GM19467 (cell line): Measurements from ENCODE around the gene MTMR3.

Experiments
- ATAC-seq: cut with Tn5 transposase; IDR thresholded peaks from one replicate; pipeline ENCODE4 v1.9.1; 2021; ENCODE audit warnings: mild to moderate bottlenecking, moderate library complexity; ENCODE audit not compliant: unreplicated experiment

MTMR3 gene

DNA sequence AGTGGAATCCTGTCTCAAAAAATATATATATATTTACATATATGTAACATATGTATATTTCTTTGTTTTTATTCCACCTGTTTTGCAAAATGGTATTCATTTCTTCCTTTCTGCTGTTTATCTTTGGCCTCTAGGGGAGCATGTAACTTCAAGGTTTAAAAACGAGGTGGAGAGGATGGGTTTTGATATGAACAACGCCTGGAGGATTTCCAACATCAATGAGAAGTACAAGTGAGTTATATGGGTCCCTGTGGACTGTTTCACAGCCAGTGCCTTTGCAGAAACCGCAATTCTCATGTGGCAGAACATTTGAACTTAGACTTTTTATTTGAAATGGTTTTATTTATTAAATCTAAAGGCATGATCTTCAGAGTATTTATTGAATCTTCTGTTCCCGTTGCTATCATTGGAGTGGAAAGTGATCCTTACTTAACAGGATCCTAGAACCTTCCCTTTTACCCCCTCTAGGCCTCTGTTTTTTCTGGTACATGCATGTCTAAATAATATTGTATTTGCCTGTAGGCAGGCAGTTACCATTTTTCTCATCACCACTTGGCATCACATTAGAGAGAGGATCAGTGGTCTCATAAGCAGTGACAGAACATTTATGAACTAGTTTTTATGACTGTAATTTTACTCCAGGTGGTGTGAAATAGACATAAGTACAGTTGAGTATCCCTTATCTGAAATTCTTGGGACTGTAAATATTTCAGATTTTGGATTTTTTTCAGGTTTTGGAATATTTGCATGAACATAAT is 115.8 kb downstream of the MTMR3 start:
- ATAC-seq: no peak

DNA sequence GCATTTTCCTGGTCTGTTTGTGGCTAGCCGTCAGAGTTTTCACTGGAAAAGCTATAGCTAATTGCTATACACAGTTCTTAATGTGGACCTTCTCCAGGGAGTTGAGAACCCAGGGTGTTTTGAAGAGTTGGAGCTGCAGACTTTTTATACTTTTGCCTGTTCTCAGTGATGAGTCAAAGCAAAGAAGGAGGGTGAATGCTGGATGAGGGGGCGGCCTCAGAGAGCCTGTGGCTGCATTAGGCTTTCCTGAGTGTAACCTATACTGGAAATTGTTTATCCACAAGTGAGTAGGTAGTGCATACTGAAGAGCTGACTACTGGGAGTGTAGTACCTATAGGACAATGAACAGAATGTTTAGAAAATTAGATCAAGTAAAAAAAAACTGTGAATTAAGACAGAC is 117.6 kb downstream of the MTMR3 start:
- no peak for ATAC-seq

DNA sequence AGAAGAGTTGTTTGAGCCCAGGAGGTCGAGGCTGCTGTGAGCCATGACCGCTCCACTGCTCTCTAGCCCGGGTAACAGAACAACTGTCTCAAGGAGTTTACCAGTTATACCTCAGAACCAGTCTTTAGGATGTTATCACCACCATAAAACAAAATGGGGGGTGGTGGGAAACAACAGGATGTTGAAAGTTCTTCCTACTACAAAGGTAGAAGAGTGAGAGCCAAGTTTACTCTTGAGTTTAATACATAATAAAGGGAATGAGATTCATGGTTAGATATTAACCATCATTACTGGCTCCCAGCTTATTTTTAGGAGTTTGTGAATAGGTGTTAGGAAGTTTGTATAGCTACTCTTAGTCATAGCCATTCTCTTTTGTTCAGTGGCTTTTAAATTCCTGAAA is 118.5 kb downstream of the MTMR3 start:
- ATAC-seq: no peak

DNA sequence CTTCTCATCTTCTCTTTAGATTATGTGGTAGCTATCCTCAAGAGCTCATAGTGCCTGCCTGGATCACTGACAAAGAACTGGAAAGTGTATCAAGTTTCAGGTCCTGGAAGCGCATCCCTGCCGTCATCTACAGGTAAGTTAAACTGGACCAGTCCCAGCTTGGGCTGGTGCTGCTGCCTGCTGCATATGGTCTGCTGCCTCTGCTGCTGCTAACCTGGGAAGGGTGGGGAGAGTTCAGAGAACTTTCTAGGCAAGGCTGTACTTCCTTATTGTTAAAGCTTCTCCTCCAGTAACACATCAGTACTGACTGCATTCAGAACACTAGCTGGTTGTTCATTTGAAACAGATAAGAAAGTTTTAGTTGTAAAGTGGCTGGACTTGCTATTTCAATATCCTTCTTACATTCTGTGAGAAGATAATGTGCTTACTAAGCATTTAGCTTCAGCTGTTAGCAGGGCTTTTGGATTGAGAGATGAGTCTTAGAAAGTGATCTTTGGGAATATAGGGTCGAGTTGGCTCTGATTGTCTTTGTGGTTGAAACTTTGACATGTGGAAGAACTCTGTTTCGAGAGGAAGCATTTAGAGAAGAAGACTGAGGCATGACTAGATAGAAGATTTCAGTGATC is 120.0 kb downstream of the MTMR3 start:
- ATAC-seq: no peak

DNA sequence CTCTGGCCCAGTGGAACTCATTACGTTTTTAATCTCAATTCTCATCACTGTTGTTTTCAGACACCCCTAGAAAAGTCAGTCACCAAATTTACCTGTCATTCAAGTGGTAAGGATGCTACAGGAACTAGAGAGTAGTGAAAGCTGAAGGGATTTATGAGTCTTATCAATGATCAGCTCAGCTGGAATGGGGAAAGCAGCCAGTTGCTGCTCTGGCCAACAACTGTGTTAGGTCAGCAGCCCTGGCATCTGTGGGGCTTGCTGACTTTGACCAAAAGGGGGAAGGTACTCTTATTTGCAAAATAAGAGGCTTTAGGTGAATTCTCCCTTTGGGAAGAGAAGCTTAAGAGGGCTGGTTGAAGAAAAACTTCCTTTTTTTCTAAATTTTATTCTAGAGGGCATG is 121.1 kb downstream of the MTMR3 start:
- ATAC-seq: no peak

DNA sequence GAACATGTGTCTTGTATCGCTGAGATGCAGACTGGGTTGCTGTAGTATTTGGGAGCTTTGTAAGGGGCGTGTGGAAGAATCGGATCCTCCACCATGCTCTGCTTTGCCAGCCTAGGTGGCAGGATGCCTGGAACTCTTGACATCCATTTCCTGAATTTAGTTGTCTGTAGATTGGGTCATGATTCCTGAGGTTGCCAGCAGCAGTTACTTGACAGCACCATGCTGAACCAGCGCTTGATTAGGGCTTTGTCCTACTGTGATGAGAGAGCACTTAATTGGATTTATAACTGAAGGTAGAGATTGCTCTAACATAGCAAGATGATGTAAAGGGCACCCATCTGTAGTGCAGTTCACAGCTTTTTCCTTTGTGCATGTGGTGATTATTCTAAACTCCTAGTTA is 121.7 kb downstream of the MTMR3 start:
- ATAC-seq: no peak

DNA sequence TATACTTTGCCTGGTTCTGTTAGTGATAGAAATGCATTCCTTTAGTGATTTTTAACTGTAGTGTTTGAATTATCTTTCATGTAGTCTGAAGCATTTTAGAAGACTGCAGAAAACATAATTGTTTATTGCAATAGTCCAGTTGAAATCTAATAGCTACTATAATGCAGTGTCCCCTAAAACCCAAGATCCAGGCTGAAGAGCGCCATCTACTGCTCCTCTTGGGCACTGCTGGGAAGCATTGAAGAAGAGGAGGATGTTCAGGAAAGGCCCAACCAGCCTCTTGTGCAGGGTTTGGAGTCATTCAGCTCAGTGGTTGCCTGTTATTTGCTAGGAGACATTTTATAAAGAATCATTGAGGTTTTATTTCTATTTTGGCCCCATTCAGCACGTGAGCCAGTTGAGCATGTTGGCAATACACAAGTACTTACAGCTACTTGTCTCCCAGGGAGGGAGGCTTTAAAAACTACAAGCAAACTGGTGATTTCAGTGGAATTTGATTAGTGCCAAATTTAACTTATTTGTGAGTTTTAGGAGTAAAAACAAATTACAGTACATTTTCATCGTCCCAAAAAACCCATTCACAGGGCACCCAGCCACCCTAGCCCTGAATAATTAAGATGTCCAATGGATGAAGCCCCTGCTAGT is 122.4 kb downstream of the MTMR3 start:
- no peak for ATAC-seq

DNA sequence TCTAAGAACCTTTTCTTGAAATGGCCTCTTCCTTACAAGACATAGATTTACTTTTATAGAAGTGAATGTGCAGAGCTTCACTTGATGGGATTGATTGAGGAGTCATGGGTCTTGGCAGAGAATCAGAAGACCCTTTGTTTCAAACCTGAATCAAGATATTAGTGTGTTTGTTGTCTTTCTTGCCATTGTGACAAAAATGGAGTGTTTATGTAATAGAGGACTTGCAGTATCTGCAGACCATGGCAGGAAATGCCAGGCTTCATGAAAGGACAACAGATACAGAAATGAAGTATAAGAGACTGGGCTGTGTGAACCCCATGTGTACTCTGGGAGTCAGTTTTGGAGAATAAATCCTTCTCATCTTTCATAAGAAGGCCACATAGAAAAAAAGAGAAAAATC is 124.4 kb downstream of the MTMR3 start:
- ATAC-seq: no peak

DNA sequence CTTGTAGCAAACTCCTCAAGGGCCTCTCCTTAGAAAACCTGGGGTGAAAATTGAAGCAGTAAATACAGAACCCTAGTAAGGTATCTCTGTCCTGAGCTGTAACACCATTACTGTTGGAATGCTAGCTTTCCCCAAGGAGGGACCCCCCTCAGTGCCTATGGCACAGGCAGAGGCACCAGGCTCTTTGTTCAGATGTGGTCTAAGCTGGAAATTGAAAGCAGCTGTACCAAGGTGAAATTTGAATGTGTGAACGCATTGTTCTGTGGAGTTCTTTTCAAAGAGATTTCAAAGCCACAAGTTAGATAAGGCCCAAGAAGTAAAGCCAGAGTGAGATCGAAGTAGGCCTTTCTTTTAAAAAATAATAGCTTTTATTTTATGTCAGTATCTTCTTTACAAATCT is 125.4 kb downstream of the MTMR3 start:
- ATAC-seq: no peak

DNA sequence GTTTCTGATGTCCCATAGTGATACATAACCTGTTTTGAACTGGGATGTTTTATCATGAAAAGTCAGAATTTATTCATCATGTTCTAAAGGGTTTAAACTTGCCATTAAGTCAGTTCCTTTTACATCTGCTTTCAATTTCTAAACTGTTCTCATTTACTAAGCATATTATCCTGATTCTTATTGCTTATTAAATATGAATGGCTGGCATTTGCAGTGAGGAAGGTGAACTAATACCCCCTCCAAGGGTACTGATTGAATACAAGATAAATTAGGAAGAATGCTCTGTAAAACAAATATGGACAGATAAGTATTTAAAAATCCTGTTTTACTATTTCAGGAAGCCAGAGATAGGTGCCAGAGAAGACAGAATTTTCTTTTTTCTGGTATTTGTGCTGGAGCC is 126.5 kb downstream of the MTMR3 start:
- ATAC-seq: no peak

DNA sequence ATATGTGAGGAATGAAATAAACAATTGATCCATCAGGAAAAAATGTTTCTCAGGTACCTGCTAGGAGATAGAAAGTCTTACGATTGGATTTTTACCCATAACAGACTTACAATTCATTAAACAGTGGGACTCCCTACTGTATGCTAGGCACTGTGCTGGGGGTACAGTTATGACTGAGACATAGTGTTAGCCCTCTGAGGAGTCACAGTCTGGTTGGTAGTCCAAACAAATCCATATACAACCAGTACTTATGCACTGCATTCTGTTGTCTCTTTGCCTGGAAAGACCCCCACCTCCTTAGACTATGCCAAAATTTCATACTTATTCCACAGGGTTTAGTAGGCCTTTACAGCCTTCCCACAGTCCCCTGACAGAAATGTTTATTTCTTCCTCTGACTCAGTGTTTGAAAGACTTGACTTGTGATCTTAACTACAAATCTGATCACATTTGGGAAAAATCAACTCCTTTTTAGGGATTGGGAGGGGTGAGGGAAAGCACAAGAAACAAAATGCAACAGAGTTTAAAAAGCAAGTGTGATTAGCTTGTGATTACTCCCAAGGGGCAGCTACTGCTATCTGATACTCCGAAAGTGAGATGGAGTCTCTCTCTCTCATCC is 127.9 kb downstream of the MTMR3 start:
- ATAC-seq: no peak

DNA sequence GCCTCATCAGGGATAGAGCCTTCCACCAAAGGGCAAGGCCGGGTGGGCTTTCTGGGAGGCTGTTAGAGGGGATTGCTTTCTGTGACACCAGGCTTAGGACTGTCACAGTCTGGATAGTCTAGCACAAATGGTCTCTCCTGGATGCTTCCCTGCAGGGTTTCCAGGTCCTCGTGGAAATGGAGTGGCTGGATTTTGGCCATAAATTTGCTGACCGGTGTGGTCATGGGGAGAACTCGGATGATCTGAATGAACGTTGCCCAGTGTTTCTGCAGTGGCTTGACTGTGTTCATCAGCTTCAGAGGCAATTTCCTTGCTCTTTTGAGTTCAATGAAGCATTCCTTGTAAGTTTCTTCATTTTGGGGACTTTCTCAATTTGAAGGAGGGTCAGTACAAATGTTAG is 130.2 kb downstream of the MTMR3 start:
- no peak for ATAC-seq

DNA sequence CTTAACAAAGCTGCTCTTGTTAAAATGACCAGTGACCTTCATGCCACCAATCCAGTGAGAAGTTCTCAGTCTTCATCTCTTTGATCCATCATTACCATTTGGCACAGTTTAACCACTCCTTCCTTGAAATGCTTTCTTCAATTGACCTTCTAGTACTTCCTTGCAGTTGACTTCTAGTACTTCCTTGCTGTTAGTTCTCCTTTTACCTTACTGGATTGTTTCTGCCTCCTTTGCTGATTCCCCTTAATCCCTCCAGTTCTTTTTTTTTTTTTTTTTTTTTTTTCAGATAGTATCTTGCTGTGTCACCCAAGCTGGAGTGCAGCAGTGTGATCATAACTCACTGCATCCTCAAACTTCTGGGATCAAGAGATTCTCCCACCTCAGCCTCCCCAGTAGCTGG is 131.3 kb downstream of the MTMR3 start:
- ATAC-seq: no peak

DNA sequence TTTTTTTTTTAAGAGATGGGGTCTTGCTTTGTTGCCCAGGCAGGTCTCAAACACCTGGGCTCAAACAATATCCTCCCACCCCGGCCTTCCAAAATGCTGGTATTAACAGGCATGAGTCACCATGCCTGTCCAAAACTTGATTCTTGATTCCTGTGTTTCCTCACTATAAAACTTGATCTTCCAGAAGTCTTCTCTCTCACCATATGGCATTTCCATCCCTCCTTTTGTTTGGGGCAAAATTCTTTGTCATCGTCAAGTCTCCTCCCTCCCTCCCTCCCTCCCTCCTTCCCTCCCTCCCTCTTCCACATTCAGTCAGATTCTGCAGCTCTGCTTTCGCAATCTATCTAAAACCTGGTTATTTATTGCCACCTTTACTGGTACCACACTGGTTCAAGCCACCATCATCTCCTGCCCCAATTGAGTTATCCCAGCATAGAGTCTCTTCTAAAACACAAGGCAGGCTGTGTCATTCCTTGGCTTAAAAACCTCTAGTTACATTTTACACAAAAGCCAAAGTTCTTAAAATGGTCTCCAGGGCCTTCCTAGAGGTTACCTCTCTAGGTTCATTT is 132.3 kb downstream of the MTMR3 start:
- ATAC-seq: no peak

DNA sequence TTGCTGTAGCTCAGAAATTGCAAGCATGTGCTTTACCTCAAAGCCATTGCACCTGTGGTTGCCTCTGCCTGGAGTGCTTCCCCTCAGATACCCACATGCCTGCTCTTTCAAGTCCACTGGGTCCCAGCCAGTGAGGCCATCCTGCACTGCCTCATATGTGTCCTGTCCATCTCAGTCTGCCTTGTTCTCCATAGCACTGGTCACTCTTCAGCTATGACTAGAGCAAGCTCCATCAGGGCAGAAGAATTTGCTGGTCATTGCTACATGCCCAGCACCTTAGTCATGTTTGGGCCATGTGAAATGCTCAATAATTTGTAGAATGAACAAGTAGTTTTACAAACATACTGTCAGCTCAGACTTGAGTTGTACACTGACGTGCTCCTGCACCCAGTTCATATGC is 132.9 kb downstream of the MTMR3 start:
- no peak for ATAC-seq

DNA sequence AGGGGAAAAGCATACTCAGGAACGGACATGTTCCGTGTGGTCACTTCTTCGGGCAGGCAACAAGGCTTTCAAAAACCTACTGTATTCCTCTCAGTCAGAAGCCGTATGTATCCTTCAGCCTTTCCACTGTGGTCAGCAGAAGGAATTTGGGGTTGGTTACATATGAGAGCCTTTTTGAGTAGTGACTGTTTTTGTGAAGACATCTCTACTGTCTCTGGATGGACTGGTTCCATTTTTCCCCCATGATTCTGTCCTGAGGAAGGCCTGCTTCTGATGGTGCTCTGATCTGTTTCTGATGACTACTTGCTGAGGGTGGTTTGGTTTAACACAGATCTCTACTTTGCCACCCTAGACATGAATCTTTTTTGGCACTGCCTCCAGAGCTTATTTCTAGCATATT is 133.6 kb downstream of the MTMR3 start:
- ATAC-seq: no peak

DNA sequence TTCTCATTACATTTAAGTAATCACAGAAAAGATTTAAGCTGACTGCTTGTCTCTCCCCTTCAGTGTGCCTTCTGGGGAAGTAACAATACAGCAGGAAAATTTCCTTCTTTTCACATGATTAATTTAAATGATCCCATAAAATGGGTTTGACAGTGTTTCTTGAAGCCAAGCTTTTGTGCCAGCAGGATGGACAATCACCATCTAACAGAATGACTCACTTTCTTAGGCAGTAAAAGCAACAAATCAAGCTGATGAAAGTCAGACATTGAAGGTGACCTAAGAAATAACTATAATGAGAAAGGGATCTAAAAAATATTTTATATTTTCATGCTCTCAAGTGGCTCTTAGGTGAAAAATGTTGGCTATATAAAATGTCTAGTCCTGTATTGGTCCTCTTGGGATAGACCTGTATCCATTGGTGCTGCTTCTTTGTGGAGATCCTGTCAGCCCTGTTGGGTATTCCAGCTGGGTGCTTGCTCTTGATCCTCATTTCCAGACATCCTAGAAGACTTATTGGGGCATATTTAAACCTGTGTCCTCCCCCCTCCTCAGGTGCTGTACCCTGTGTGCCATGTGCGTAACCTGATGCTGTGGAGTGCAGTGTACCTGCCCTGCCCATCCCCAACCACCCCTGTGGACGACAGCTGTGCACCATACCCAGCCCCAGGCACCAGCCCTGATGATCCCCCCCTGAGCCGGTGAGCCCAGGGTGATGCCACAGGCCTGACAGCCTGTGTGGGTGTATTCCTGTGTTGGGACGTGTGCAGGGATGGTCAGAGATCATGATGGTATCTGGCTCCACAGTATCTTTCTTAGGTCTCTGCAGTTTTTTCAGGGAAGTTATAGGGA is 134.6 kb downstream of the MTMR3 start:
- no peak for ATAC-seq

DNA sequence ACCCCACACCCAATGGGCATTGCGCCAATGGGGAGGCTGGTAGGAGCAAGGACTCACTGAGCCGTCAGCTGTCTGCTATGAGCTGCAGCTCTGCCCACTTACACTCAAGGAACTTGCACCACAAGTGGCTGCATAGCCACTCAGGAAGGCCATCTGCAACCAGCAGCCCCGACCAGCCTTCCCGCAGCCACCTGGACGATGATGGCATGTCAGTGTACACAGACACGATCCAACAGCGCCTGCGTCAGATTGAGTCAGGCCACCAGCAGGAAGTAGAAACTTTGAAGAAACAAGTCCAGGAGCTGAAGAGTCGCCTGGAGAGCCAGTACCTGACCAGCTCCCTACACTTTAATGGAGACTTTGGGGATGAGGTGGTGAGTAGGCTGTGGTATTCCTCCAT is 137.5 kb downstream of the MTMR3 start:
- ATAC-seq: no peak

DNA sequence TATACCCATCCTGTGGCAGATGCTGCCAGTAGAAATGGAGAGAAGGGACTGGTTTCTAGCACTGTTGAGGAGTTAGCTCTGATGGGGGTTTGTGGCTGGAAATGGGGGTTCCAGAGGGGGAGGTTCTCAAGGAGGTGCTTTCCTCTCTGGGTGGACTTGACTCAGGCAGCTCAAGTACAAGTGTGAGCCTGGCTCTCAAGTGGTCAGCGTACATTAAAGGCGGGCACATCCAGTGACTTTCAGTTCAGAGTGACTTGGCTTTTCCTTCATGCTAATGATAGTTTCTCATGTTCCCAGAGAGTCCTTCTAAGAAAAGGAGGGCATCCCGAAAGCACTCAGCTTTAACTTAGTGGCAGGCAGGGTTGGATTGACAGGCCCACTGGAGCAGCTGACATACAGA is 138.4 kb downstream of the MTMR3 start:
- ATAC-seq: no peak

DNA sequence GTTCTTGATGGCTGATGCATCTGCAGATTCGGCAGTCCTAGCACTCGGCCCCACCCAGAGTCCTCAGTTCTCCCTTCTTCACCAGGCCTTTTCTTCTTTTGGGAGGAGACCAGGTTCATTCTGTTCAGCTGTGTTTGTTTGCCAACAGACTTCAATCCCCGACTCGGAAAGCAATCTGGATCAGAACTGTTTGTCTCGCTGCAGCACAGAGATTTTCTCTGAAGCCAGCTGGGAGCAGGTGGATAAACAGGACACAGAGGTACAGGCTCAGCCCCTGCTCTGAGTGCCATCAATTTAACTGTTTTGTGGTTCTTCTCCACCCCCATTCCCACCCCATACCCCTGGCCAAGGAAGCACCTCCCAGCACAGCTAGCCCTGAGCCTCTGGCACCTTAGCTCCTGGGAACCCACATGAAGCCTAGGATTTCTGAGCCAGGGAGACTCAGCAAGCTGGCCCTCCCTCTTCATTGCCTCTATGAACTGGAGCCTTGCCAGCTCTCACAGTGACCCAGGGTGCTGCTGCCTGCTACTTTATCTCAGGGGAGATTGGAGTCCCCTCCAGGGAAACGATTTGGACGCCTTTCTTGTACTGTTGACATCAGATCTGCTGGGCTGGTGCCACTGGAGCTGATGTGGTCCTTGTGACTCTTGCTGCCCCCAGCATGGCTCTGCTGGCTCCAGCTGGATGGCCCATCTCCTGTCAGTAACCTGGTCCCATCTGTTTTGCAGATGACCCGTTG is 139.1 kb downstream of the MTMR3 start:
- no peak for ATAC-seq
